Esophagus muscularis mucosa (tissue), 4 donors: ENCODE measurements around the gene ANTXR1. TPM values are rescaled to one million over a fixed set of nuclear protein-coding genes. Genes with fewer than 3 reads are reported as not detected.

Experiments used
- DNase-seq: peaks from one replicate; pipeline ENCODE4 v3.0.0-alpha.2; 2017; ENCODE audit errors: extremely low spot score
- H3K27ac ChIP-seq, 4 donors: fragments of 200-600 bp; sonication (generic); replicated peaks in 1 of 4; 1 replicate in 3 of 4; 2 replicates in 1 of 4; pipeline ENCODE4 v1.5.1; 2016 to 2019; ENCODE audit warnings: mild to moderate bottlenecking in 1 of 4
- H3K27me3 ChIP-seq, 4 donors: fragments of 200-600 bp; sonication (generic); one replicate each; pipeline versions ENCODE4 v1.5.1 to v1.6.0; 2016 to 2019
- H3K36me3 ChIP-seq, 4 donors: fragments of 200-600 bp; sonication (generic); one replicate each; pipeline ENCODE4 v1.5.1; 2016 to 2019
- H3K4me1 ChIP-seq, 4 donors: fragments of 200-600 bp; sonication (generic); one replicate each; pipeline ENCODE4 v1.5.1; 2016 to 2019
- H3K4me3 ChIP-seq, 4 donors: fragments of 200-600 bp; sonication (generic); 1 replicate in 2 of 4; 2 replicates in 2 of 4; pipeline ENCODE4 v1.5.1; 2016 to 2019; ENCODE audit warnings: mild to moderate bottlenecking in 4 of 4, moderate library complexity in 1 of 4
- H3K9me3 ChIP-seq, 4 donors: fragments of 200-600 bp; sonication (generic); 1 replicate in 3 of 4; 2 replicates in 1 of 4; pipeline ENCODE4 v1.5.1; 2016 to 2019
- CTCF ChIP-seq, 3 experiments: fragments of 200-600 bp in 2 of 3; fragments of 450-650 bp in 1 of 3; sonication (generic) in 2 of 3; IDR thresholded peaks; one replicate each; pipeline ENCODE4 v1.5.1; 2017 to 2019; ENCODE audit warnings: antibody characterized with exemption in 3 of 3, mild to moderate bottlenecking in 2 of 3, moderate library complexity in 1 of 3
- EP300 ChIP-seq: sonication (generic); formaldehyde crosslinking; IDR thresholded peaks from one replicate; pipeline ENCODE4 v1.6.1; 2017; ENCODE audit warnings: antibody characterized with exemption
- POLR2A ChIP-seq: fragments of 450-650 bp; IDR thresholded peaks from one replicate; pipeline ENCODE4 v1.6.1; 2017; ENCODE audit warnings: antibody characterized with exemption, moderate library complexity, mild to moderate bottlenecking, low read depth
- POLR2AphosphoS5 ChIP-seq, 2 donors: sonication (generic); formaldehyde crosslinking; IDR thresholded peaks; one replicate each; pipeline ENCODE4 v1.6.1; 2017; ENCODE audit warnings: antibody characterized with exemption in 2 of 2
- WGBS: methylation state at CpG from one replicate; pipeline ENCODE4 v1.1.5; 2018; 5-methylcytosine and 5-hydroxymethylcytosine counted together
- intact Hi-C: fragments of 100-400 bp; cut with DNase I; formaldehyde crosslinking; loops from one replicate; pipeline ENCODE4 v1.15.1; 2023
- total RNA-seq, 4 donors: library from RNA; depleted of rRNA; stranded (reverse); fragments of >200 nt; gene quantifications; one replicate each; pipeline versions ENCODE4 v1.1.0 to v1.2.1, GENCODE V29; 2016

Gene ANTXR1
- total RNA-seq, 4 donors from 2014 or later = 74.6 to 115 (median 92.1) TPM

DNA sequence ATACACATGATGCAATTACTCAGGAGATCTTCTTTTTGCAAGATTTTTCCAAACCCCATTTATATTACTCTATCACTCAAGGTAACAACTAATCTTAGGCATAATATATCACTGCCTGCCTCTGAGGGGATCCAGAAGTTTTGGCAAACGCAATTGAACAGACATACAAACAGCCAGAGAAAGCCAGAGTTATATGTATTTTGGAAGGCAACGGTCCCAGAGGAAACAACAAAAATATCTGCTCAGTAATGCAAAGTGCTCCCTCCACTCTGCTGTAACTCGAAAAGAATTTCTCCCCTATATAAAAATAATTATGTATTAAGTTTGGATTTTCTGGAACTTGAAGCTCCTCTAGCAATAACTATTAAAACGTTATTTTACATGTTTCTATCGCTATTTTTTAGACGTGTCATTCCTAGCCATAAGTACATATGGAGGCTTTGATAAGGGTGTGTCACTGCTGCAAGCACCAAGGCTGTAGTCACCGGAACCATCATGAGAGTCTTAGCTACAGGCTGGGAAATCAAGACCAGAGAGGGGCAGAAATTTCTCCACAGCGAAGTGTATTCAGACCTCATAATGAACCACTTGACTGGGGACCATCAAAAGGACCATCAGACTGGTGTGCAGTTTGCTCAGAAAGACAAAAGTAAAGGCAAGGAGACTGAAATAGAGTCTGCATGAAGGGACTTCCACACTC, 42.3 kb upstream of the ANTXR1 start:
- TF ChIP-seq POLR2A = no peak
- TF ChIP-seq POLR2AphosphoS5 (IDR thresholded peaks at IDR 0.05) = no peak
- TF ChIP-seq EP300 = no peak
- no peak for TF ChIP-seq CTCF (IDR thresholded peaks at IDR 0.05)
- intact Hi-C loops = no loop called here
- Histone ChIP-seq H3K9me3 (no peaks in the 10 kb centered on the region), H3K4me1 (no peaks in the 10 kb centered on the region), H3K27me3 (peaks cover 0 to 3% (median 0%) of the 10 kb centered on the region in 4 donors), H3K4me3 (no peak overlapping the region), H3K36me3 (no peaks in the 10 kb centered on the region), H3K27ac (no peak overlapping the region)
- 80% methylated on average over 8 of the region's 8 CpGs for WGBS
- no peak for DNase-seq

DNA sequence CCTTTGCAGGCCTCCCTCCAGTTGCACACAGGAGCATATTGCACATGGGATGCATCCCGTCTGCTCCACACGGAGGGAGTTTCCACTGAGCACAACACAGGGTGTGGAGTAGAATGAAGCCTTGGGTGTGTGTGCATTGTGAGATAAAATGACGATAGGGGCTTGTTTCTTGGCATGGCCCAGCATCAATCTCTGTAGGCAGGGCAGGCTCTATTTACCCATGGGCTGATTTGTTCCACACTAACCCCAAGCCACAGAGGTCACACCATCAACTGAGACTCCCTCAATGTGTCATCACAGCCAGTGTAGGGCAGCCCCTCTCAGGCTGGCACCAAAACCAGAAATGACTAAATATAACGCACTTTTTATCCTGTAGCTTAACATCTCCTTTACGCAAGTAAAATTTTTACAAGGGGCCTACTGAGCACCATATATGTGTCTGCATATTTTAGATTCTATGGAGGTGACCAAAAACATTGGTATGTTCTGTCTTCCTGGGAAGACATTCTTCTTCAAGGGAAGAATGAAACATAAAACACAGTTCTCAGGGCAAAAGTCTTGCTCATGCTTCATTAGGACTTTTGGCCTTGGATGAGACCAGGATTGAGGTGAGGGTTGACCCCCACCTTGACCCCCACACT, 41.3 kb upstream of the ANTXR1 start:
- H3K27ac ChIP-seq = no peak overlapping the region
- H3K9me3 ChIP-seq = no peaks in the 10 kb centered on the region
- no peak overlapping the region for H3K4me3 ChIP-seq
- DNase-seq = no peak
- H3K27me3 ChIP-seq = peaks cover 0 to 3% (median 0%) of the 10 kb centered on the region in 4 donors
- intact Hi-C loops = no loop called here
- H3K4me1 ChIP-seq = no peaks in the 10 kb centered on the region
- no peak for TF ChIP-seq EP300
- no peak for TF ChIP-seq POLR2A
- no peak for TF ChIP-seq POLR2AphosphoS5 (IDR thresholded peaks at IDR 0.05)
- no peak for TF ChIP-seq CTCF (IDR thresholded peaks at IDR 0.05)
- no peaks in the 10 kb centered on the region for H3K36me3 ChIP-seq
- WGBS = 56% methylated on average over 5 of the region's 5 CpGs

- H3K36me3 ChIP-seq = no peaks in the 10 kb centered on the region
- TF ChIP-seq POLR2A (no peak), EP300 (no peak), CTCF (IDR thresholded peaks at IDR 0.05) (no peak), POLR2AphosphoS5 (IDR thresholded peaks at IDR 0.05) (no peak)
- H3K9me3 ChIP-seq = no peaks in the 10 kb centered on the region
- no peaks in the 10 kb centered on the region for H3K4me1 ChIP-seq
- 57% methylated on average over 3 of the region's 3 CpGs for WGBS
- no peak within 1 kb of the TSS for H3K4me3 ChIP-seq
- DNase-seq = no peak
- H3K27me3 ChIP-seq = peaks cover 0 to 3% (median 0%) of the 10 kb centered on the region in 4 donors
- no peak within 1 kb of the TSS for H3K27ac ChIP-seq
- intact Hi-C loops = no loop called here
These were observed 38.7 kb upstream of the ANTXR1 start, which contains the start of gene GKN1 for GRCh38 chr2:68974251-68974650. GKN1 (plus strand) TSS chr2:68974636; CDS start chr2:68974678, 42 bp downstream.

DNA sequence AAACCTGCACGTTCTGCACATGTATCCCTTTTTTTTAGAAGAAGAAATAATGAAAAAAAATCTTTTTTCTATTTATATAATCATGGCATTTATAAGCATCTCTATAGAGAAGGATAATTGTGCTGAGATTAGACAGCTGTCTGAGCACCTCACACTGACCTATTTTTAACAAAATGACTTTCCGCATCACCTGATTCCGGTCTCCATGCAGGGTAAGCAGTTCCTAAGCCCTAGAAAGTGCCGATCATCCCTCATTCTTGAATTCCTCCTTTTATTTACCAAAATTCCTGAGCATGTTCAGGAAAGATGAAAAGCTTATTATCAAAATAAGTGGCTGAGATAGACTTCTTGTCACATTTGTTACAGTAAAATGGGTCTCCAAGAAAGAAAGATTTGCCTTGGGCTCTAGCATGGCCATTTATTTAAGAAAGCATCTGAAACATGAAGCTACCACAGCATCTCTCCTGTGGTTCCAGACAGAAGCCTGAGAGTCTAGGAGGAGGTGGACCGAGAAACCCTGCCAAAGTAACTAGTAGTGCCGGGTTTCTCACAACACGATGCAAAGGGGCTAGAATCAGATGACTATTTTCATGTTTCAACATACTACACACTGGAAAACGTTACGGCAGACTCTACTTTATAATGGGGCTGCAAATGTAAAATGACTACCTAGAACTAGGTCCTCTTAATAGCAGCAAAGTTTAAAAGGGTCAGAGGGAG, 37.9 kb upstream of the ANTXR1 start:
- H3K9me3 ChIP-seq = no peaks in the 10 kb centered on the region
- H3K4me3 ChIP-seq = no peak overlapping the region
- intact Hi-C loops = no loop called here
- no peak overlapping the region for H3K27ac ChIP-seq
- no peak for DNase-seq
- TF ChIP-seq EP300 = no peak
- TF ChIP-seq POLR2A = no peak
- no peak for TF ChIP-seq POLR2AphosphoS5 (IDR thresholded peaks at IDR 0.05)
- no peak for TF ChIP-seq CTCF (IDR thresholded peaks at IDR 0.05)
- H3K27me3 ChIP-seq = peaks cover 0 to 1% (median 0%) of the 10 kb centered on the region in 4 donors
- WGBS = 59% methylated on average over 9 of the region's 9 CpGs
- no peaks in the 10 kb centered on the region for H3K36me3 ChIP-seq
- no peaks in the 10 kb centered on the region for H3K4me1 ChIP-seq
